ENCODE data around the gene MICAL3.

The MICAL3 gene

DNA sequence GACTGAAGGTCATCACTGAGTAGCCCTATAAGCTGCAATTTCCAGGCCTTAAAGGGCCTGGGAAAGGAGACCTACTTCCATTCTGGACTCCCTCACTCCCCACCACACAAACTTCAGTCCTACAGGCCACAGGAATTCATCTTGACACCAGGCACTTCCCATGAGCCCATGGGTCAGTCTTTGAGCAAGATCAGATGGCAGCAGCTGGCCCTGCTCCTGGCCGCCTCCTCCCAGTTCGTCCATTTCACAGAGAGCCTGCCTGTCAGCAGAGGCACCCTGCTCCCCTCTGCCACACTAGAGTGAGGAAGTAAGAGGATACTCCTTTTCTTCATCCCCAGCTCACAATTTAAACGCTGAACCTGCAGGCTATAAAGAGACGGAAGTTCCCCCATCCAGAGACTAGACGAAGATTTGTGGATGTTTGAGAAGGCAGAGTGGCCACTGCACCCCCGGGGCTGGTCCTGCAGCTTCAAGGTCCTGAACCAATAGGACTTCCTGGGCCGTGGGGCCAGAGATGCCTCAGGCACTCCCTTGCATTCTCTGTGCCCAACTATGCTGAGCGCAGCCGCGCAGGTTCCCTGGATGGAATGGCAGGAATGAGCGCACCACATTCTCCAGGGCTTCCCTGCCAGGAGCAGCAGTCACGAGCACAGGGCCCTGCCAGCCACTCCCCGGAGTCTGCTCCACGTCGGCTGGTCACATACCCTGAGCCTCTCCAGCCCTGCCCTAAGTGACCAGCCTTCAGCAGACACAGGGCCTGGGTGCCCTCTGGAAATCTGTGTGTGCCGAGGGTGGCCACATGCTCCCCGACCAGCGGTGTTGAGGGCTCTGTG is 216.6 kb downstream of the MICAL3 start:
- no peak overlapping the region for H3K4me3 ChIP-seq (replicated peaks; ENCODE audit: low read depth, low read length)
- DNase-seq (ENCODE audit: extremely low read depth, low read depth) = no peak
- TF ChIP-seq, protein P1, sequence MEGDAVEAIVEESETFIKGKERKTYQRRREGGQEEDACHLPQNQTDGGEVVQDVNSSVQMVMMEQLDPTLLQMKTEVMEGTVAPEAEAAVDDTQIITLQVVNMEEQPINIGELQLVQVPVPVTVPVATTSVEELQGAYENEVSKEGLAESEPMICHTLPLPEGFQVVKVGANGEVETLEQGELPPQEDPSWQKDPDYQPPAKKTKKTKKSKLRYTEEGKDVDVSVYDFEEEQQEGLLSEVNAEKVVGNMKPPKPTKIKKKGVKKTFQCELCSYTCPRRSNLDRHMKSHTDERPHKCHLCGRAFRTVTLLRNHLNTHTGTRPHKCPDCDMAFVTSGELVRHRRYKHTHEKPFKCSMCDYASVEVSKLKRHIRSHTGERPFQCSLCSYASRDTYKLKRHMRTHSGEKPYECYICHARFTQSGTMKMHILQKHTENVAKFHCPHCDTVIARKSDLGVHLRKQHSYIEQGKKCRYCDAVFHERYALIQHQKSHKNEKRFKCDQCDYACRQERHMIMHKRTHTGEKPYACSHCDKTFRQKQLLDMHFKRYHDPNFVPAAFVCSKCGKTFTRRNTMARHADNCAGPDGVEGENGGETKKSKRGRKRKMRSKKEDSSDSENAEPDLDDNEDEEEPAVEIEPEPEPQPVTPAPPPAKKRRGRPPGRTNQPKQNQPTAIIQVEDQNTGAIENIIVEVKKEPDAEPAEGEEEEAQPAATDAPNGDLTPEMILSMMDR (IDR thresholded peaks at IDR 0.05; ENCODE audit: low read depth, low read length, missing control alignments) = no peak

DNA sequence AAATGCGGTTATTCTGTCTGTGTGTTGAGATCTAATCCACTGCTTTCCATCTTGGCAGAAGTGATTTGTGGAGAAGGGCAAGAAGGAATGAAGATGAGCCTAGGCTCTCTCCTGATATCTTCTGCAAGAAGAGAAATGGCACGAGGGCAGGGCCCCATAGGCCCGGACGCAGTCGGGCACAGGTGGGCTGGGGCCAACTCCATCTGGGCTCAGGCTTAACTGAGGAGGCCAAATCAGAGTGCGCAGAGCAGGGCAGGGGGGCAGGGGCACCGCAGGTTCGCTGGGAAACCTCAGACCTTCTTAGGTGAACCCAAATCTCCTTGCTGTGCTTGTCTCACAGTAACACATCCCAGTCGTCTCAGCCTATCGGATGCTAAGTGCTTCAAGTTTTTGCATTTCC is 217.3 kb downstream of the MICAL3 start:
- no peak overlapping the region for H3K4me3 ChIP-seq (replicated peaks; ENCODE audit: low read depth, low read length)
- TF ChIP-seq, protein P1 (IDR thresholded peaks at IDR 0.05; ENCODE audit: low read depth, low read length, missing control alignments) = no peak
- DNase-seq (ENCODE audit: extremely low read depth, low read depth) = no peak

DNA sequence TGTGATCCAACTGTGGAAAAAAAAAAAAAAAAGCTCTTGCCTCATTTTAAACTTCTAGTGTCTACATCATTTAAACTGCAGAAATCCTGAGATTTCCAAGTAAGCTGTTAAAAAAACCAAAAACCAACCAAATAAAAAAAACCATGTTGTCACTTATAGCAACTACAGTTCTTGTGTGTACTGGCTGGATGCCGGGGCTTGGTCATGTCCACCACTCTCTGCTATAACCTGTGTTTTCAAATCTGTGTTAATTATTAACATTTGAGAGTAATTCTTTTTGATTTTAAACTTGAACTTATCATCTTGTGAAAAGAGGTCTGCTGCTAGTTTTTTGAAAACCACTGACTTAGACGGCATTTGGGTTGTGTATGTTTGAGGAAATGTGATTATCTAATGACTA is 217.9 kb downstream of the MICAL3 start:
- TF ChIP-seq, protein P1 (IDR thresholded peaks at IDR 0.05; ENCODE audit: low read depth, low read length, missing control alignments) = no peak

DNA sequence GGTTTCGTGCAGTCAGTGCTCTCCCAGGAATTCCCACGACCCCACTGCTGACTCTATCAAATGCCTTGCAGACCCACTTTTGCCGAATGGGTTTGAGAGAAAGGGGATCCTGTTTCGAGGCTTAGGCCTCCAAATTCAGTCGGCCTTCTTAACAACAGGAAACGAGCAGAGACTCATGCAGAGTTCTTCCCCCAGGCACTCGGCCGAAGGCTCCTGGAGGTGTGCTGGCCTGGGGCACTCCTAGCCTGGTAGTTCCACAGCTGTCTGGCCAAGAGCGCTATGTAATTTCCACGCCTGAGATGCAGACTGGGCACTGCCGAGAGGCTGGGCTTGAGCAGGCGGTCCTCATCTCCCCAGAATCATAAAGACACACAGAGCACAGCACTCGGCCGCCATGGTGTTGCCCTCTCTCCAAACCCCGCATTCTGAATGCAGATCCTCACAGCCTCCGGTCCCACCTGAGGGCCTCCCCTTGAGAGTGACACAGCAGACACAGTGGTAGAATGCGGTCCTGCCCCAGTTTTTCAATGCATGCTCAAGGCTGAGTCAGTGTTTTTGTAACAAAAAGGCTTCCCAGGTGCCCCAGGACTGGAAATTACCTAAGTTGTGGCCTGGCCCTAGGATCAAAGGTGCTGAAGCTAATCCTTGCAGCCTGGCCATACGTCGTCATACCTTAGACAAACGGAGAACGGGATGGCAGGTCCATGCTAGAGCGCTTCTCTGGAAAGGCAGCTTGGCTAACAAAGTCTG is 219.9 kb downstream of the MICAL3 start:
- no peak overlapping the region for H3K4me3 ChIP-seq (replicated peaks; ENCODE audit: low read depth, low read length)
- no peak for DNase-seq (ENCODE audit: extremely low read depth, low read depth)
- TF ChIP-seq, protein P1 (IDR thresholded peaks at IDR 0.05; ENCODE audit: low read depth, low read length, missing control alignments) = no peak

More for the DNA sequence above, 217.9 kb downstream of the MICAL3 start:
- DNase-seq (ENCODE audit: extremely low read depth, low read depth) = no peak
- no peak overlapping the region for H3K4me3 ChIP-seq (replicated peaks; ENCODE audit: low read depth, low read length)

DNA sequence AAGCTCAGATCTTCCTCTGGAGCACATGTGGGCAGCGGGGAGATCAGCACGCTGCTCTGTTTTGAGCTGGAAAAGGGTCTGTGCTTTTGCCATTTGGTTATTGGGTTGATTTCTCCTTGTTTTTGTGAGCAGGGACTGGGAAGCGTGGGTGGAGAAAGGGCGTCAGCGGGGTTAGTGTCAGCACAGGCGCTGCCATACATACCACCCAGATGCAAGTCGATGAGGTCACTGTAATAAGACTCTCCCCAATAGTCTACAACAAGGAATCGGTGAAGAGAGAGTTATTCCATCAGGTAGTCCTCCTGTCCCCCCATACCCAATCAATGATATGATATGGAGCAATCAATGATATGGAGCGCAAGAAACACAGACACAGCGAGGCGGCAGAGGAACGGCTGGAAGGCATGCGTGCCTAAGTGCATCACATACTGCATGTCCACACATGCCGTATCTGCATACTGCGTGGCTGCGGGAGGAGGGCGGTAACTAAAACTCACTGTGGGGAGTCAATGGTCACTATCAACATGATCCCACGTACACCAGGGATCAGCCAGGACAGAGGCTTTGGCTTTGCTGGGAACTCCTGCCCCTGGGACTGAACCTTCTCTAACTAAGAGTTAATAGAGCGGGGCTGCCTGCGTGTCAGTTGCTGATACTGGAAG is 220.6 kb downstream of the MICAL3 start:
- H3K4me3 ChIP-seq (replicated peaks; ENCODE audit: low read depth, low read length) = no peak overlapping the region
- TF ChIP-seq, protein P1 (IDR thresholded peaks at IDR 0.05; ENCODE audit: low read depth, low read length, missing control alignments) = no peak
- DNase-seq (ENCODE audit: extremely low read depth, low read depth) = no peak

DNA sequence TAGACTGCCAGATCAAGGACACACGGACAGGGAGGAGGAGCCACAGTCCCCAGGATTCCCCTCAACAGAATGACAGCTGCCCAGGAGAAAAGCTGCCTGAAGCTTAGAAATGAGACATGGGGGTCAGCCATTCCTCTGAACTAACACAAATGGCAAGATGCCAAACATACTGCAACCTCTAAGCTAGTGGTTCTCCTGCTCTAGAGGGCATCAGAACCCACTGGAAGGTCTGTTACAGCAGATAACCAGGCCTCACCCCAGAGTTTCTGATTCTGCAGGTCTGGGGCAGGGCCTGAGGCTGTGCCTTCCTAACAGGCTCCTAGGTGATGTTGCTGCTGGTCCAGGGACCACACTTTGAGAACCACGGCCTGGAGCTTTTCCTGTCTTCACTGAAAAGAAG is 221.5 kb downstream of the MICAL3 start:
- TF ChIP-seq, protein P1 (IDR thresholded peaks at IDR 0.05; ENCODE audit: low read depth, low read length, missing control alignments) = no peak
- H3K4me3 ChIP-seq (replicated peaks; ENCODE audit: low read depth, low read length) = no peak overlapping the region
- DNase-seq (ENCODE audit: extremely low read depth, low read depth) = no peak

Measured in HFF-Myc (cell line).